ENCODE data around the gene AFAP1. TPM values are rescaled to one million over a fixed set of nuclear protein-coding genes. Genes with fewer than 3 reads are reported as not detected.

Gene AFAP1
- total RNA-seq, 1 experiment from 2014 or later: 27.6 TPM

GRCh38 chr4:7962609-7963508, 23.2 kb upstream of the AFAP1 start:
- H3K9me3 Mint-ChIP-seq (ENCODE audit: unreplicated experiment): no peaks in the 10 kb centered on the region
- Histone ChIP-seq H3K4me3 (ENCODE audit: low read depth, low read length) (no peak overlapping the region), H3K9me3 (no peaks in the 10 kb centered on the region), H3K27me3 (replicated peaks; ENCODE audit: control insufficient read depth, insufficient read depth, low read length) (no peaks in the 10 kb centered on the region), H3K36me3 (ENCODE audit: control insufficient read depth, insufficient read depth, low read length) (no peaks in the 10 kb centered on the region), H3K4me1 (peaks cover 4% of the 10 kb centered on the region; the same call in 1 of the 2 replicates)
- CTCF ChIA-PET: no interaction called here
- intact Hi-C loops (cut with micrococcal nuclease; ENCODE audit: unreplicated experiment): no loop called here
- peaks cover 6% of the 10 kb centered on the region for H3K4me1 Mint-ChIP-seq (ENCODE audit: low read depth, unreplicated experiment)
- TF ChIP-seq CTCF (IDR thresholded peaks at IDR 0.05; ENCODE audit: insufficient read depth in 1 of 2, low read depth in 1 of 2, low read length in 1 of 2, severe bottlenecking in 1 of 2, unreplicated experiment in 1 of 2): no peak
- H3K27me3 Mint-ChIP-seq (ENCODE audit: insufficient read depth, unreplicated experiment): no peaks in the 10 kb centered on the region
- H3K36me3 Mint-ChIP-seq (ENCODE audit: insufficient read depth, unreplicated experiment): no peaks in the 10 kb centered on the region
- no peak for DNase-seq
- POLR2A ChIA-PET: no interaction called here
- no TSS peak for BruUV-seq (replicated peaks)
- H3K4me3 Mint-ChIP-seq (ENCODE audit: unreplicated experiment): no peak overlapping the region
- no peak overlapping the region for H3K27ac Mint-ChIP-seq (ENCODE audit: unreplicated experiment)

- Histone ChIP-seq H3K36me3 (ENCODE audit: control insufficient read depth, insufficient read depth, low read length) (no peaks in the 10 kb centered on the region), H3K27me3 (replicated peaks; ENCODE audit: control insufficient read depth, insufficient read depth, low read length) (no peaks in the 10 kb centered on the region), H3K4me3 (ENCODE audit: low read depth, low read length) (no peak overlapping the region), H3K9me3 (no peaks in the 10 kb centered on the region), H3K4me1 (peaks cover 15% of the 10 kb centered on the region; the same call in 1 of the 2 replicates)
- H3K27ac Mint-ChIP-seq (ENCODE audit: unreplicated experiment): no peak overlapping the region
- H3K9me3 Mint-ChIP-seq (ENCODE audit: unreplicated experiment): no peaks in the 10 kb centered on the region
- TF ChIP-seq CTCF (IDR thresholded peaks at IDR 0.05; ENCODE audit: insufficient read depth in 1 of 2, low read depth in 1 of 2, low read length in 1 of 2, severe bottlenecking in 1 of 2, unreplicated experiment in 1 of 2): no peak
- no peaks in the 10 kb centered on the region for H3K27me3 Mint-ChIP-seq (ENCODE audit: insufficient read depth, unreplicated experiment)
- no TSS peak for BruUV-seq (replicated peaks)
- ChIA-PET POLR2A (no interaction called here), CTCF (no interaction called here)
- DNase-seq: no peak
- no peak overlapping the region for H3K4me3 Mint-ChIP-seq (ENCODE audit: unreplicated experiment)
- peaks cover 13% of the 10 kb centered on the region for H3K4me1 Mint-ChIP-seq (ENCODE audit: low read depth, unreplicated experiment)
- intact Hi-C loops (cut with micrococcal nuclease; ENCODE audit: unreplicated experiment): no loop called here
- H3K36me3 Mint-ChIP-seq (ENCODE audit: insufficient read depth, unreplicated experiment): no peaks in the 10 kb centered on the region
These were observed 21.4 kb upstream of the AFAP1 start for GRCh38 chr4:7960790-7961655.

- H3K9me3 ChIP-seq: no peaks in the 10 kb centered on the region
- Mint-ChIP-seq H3K27me3 (ENCODE audit: insufficient read depth, unreplicated experiment) (no peaks in the 10 kb centered on the region), H3K4me3 (ENCODE audit: unreplicated experiment) (no peak overlapping the region), H3K27ac (ENCODE audit: unreplicated experiment) (no peak overlapping the region), H3K4me1 (ENCODE audit: low read depth, unreplicated experiment) (peaks cover 7% of the 10 kb centered on the region), H3K9me3 (ENCODE audit: unreplicated experiment) (no peaks in the 10 kb centered on the region), H3K36me3 (ENCODE audit: insufficient read depth, unreplicated experiment) (no peaks in the 10 kb centered on the region)
- intact Hi-C loops (cut with micrococcal nuclease; ENCODE audit: unreplicated experiment): no loop called here
- H3K4me1 ChIP-seq: peaks cover 14% of the 10 kb centered on the region; the same call in 1 of the 2 replicates
- DNase-seq: no peak
- H3K27me3 ChIP-seq (replicated peaks; ENCODE audit: control insufficient read depth, insufficient read depth, low read length): no peaks in the 10 kb centered on the region
- no peaks in the 10 kb centered on the region for H3K36me3 ChIP-seq (ENCODE audit: control insufficient read depth, insufficient read depth, low read length)
- CTCF ChIA-PET: no interaction called here
- no TSS peak for BruUV-seq (replicated peaks)
- POLR2A ChIA-PET: no interaction called here
- H3K4me3 ChIP-seq (ENCODE audit: low read depth, low read length): no peak overlapping the region
- no peak for TF ChIP-seq CTCF (IDR thresholded peaks at IDR 0.05; ENCODE audit: insufficient read depth in 1 of 2, low read depth in 1 of 2, low read length in 1 of 2, severe bottlenecking in 1 of 2, unreplicated experiment in 1 of 2)
These were observed 20.5 kb upstream of the AFAP1 start for GRCh38 chr4:7960017-7960789.

Data from Caco-2 (cell line).